HCT116 (cell line): Measurements from ENCODE around the gene DOCK1. TPM values are rescaled to one million over a fixed set of nuclear protein-coding genes. Genes with fewer than 3 reads are reported as not detected.

Experiments used
- ATAC-seq: fragments of 200-7000 bp; cut with Tn5 transposase; 2 replicates; pipeline ENCODE4 v1.9.1; 2020; ENCODE audit warnings: mild to moderate bottlenecking, moderate library complexity
- BruUV-seq: library from RNA; stranded (reverse); fragments of 400-500 nt; replicated peaks from 2 replicates; lab custom pipeline; 2021; lab: Mats Ljungman, UMichigan
- CTCF ChIA-PET: fragments of 300-600 bp; sonication (Branson Sonifier 250); formaldehyde crosslinking; loops from one replicate; lab custom pipeline; 2021; ENCODE audit warnings: antibody characterized with exemption; lab: Charles Lee
- POLR2A ChIA-PET: fragments of 300-600, 350-600 bp; sonication (Branson Sonifier 250); formaldehyde crosslinking; loops from one replicate; lab custom pipeline; 2021; ENCODE audit warnings: antibody characterized with exemption; lab: Charles Lee
- RAD21 ChIA-PET, 2 experiments: fragments of 300-600 bp; sonication (Branson Sonifier 250); formaldehyde crosslinking; loops; one replicate each; lab custom pipeline; 2023; ENCODE audit warnings: low total read pairs in 2 of 2; ENCODE audit not compliant: uncharacterized antibody in 2 of 2, unreplicated experiment in 2 of 2, low non-redundant PET in 1 of 2; lab: Charles Lee
- DNase-seq: peaks from one replicate; pipeline ENCODE4 v3.0.0-alpha.2; 2010; ENCODE audit warnings: low read depth, low spot score
- H2AFZ ChIP-seq: fragments of 200-600 bp; shearing (Covaris generic), sonication (generic); 2 replicates; pipeline ENCODE4 v1.6.1; 2017; ENCODE audit warnings: low read depth, mixed run types, mixed read lengths, antibody characterized with exemption, low read length; ENCODE audit not compliant: poor library complexity, severe bottlenecking
- H3K27ac ChIP-seq: 2 replicates; pipeline ENCODE4 v1.5.1; 2012; ENCODE audit warnings: low read depth, low read length
- H3K27me3 ChIP-seq: fragments of 200-600 bp; sonication (generic); 2 replicates; pipeline ENCODE4 v1.6.1; 2016; ENCODE audit warnings: mixed run types, low read length, mixed read lengths; ENCODE audit not compliant: insufficient read depth
- H3K36me3 ChIP-seq, 2 experiments: fragments of 200-500 bp in 1 of 2; fragments of 200-600 bp in 1 of 2; sonication (Bioruptor generic) in 1 of 2; sonication (generic) in 1 of 2; 2 replicates each; pipeline versions ENCODE4 v1.5.1 to v1.6.1; 2014 to 2016; ENCODE audit warnings: low read length in 2 of 2, inconsistent platforms in 1 of 2, mixed read lengths in 1 of 2, mixed run types in 1 of 2; ENCODE audit not compliant: insufficient read depth in 2 of 2, control insufficient read depth in 1 of 2
- H3K4me1 ChIP-seq, 2 experiments: fragments of 200-600 bp in 1 of 2; sonication (generic) in 1 of 2; 2 replicates each; pipeline versions ENCODE4 v1.5.1 to v1.6.1; 2012 to 2017; ENCODE audit warnings: low read length in 2 of 2, inconsistent platforms in 1 of 2, mild to moderate bottlenecking in 1 of 2, mixed read lengths in 1 of 2, mixed run types in 1 of 2, moderate library complexity in 1 of 2; ENCODE audit not compliant: insufficient read depth in 2 of 2, control insufficient read depth in 1 of 2
- H3K4me2 ChIP-seq: fragments of 200-600 bp; sonication (generic); 2 replicates; pipeline ENCODE4 v1.6.1; 2017; ENCODE audit warnings: mixed run types, low read length, mixed read lengths
- H3K4me3 ChIP-seq, 2 experiments: fragments of 200-600 bp in 1 of 2; sonication (generic) in 1 of 2; replicated peaks in 1 of 2; 2 replicates each; pipeline ENCODE4 v1.5.1; 2011 to 2016; ENCODE audit warnings: low read length in 2 of 2, control low read depth in 1 of 2, low read depth in 1 of 2, mild to moderate bottlenecking in 1 of 2, mixed read lengths in 1 of 2, mixed run types in 1 of 2
- H3K79me2 ChIP-seq: fragments of 200-600 bp; sonication (generic); 2 replicates; pipeline ENCODE4 v1.6.1; 2017; ENCODE audit warnings: mild to moderate bottlenecking, mixed run types, low read length, moderate library complexity, mixed read lengths; ENCODE audit not compliant: insufficient read depth
- H3K9ac ChIP-seq: fragments of 200-600 bp; sonication (generic); 2 replicates; pipeline ENCODE4 v1.6.1; 2016; ENCODE audit warnings: low read length, mixed read lengths
- H3K9me2 ChIP-seq: fragments of 200-600 bp; sonication (generic), shearing (Covaris generic); 2 replicates; pipeline ENCODE4 v1.6.1; 2017; ENCODE audit warnings: mixed run types, mild to moderate bottlenecking, moderate library complexity; ENCODE audit not compliant: insufficient read depth
- H3K9me3 ChIP-seq, 2 experiments: fragments of 200-500 bp in 1 of 2; fragments of 200-600 bp in 1 of 2; sonication (Bioruptor generic) in 1 of 2; sonication (generic) in 1 of 2; 2 replicates each; pipeline ENCODE4 v1.6.1; 2014 to 2017; ENCODE audit warnings: low read length in 2 of 2, mixed read lengths in 2 of 2, inconsistent platforms in 1 of 2, low read depth in 1 of 2, mild to moderate bottlenecking in 1 of 2, mixed run types in 1 of 2, moderate library complexity in 1 of 2; ENCODE audit not compliant: control insufficient read depth in 1 of 2, insufficient read depth in 1 of 2
- H4K20me1 ChIP-seq: fragments of 200-600 bp; sonication (generic), shearing (Covaris generic); 2 replicates; pipeline ENCODE4 v1.6.1; 2017; ENCODE audit warnings: mixed run types, mild to moderate bottlenecking, moderate library complexity; ENCODE audit not compliant: insufficient read depth
- CEBPB ChIP-seq: IDR thresholded peaks from 2 replicates; pipeline ENCODE4 v1.6.1; 2012; ENCODE audit warnings: low read depth
- EZH2phosphoT487 ChIP-seq: fragments of 200-600 bp; IDR thresholded peaks from 2 replicates; pipeline ENCODE4 v1.6.1; 2018; ENCODE audit warnings: antibody characterized with exemption, borderline replicate concordance
- POLR2AphosphoS5 ChIP-seq: IDR thresholded peaks from 2 replicates; pipeline ENCODE4 v1.6.1; 2011; ENCODE audit warnings: mild to moderate bottlenecking, low read depth, low read length, moderate library complexity
- REST ChIP-seq: IDR thresholded peaks from 2 replicates; pipeline ENCODE4 v1.6.1; 2012; ENCODE audit warnings: low read depth
- SP1 ChIP-seq: IDR thresholded peaks from 2 replicates; pipeline ENCODE4 v1.6.1; 2012; ENCODE audit warnings: low read depth
- SRF ChIP-seq: IDR thresholded peaks from 2 replicates; pipeline ENCODE4 v1.6.1; 2012; ENCODE audit warnings: low read depth
- YY1 ChIP-seq: IDR thresholded peaks from 2 replicates; pipeline ENCODE4 v1.6.1; 2011; ENCODE audit warnings: low read length, low read depth, moderate library complexity, mild to moderate bottlenecking; ENCODE audit not compliant: insufficient replicate concordance; ENCODE audit errors: extremely low read depth
- intact Hi-C: fragments of 100-400 bp; cut with micrococcal nuclease; formaldehyde crosslinking; loops from 2 replicates; pipeline ENCODE4 v1.10.0; 2022
- total RNA-seq: library from RNA; stranded (reverse); gene quantifications from one replicate; pipeline ENCODE4 v1.2.1, GENCODE V29; 2021; ENCODE audit not compliant: unreplicated experiment

The DOCK1 gene
- total RNA-seq, 1 experiment from 2014 or later = 46.5 TPM

- TF ChIP-seq CEBPB = peak; percentile 2; the same call in 1 of the 2 replicates
- no peak for TF ChIP-seq SRF
- H3K4me1 ChIP-seq = no peaks in the 10 kb centered on the region
- H4K20me1 ChIP-seq = no peaks in the 10 kb centered on the region
- H3K27me3 ChIP-seq = no peaks in the 10 kb centered on the region
- no peak overlapping the region for H3K4me2 ChIP-seq
- no peak for DNase-seq
- no peaks in the 10 kb centered on the region for H3K36me3 ChIP-seq
- no peaks in the 10 kb centered on the region for H3K9me3 ChIP-seq
- no peaks in the 10 kb centered on the region for H3K79me2 ChIP-seq
- CTCF ChIA-PET = interaction anchor here (1.0 kb wide), 1 partner anchor 9 kb away, joined by 3 read pairs; no protein-coding TSS in a partner anchor
- no peak overlapping the region for H2AFZ ChIP-seq
- no peaks in the 10 kb centered on the region for H3K9me2 ChIP-seq
- intact Hi-C loops = no loop called here
- no TSS peak for BruUV-seq
- no peak overlapping the region for H3K27ac ChIP-seq
- H3K4me3 ChIP-seq = no peak overlapping the region
- RAD21 ChIA-PET = no interaction called here
- no peak for ATAC-seq
- H3K9ac ChIP-seq = no peak overlapping the region
- POLR2A ChIA-PET = no interaction called here
These were observed 297.8 kb downstream of the DOCK1 start for GRCh38 chr10:127203067-127203466.

GRCh38 chr10:127207081-127207480 lies 301.9 kb downstream of the DOCK1 start:
- Histone ChIP-seq H3K79me2 (no peaks in the 10 kb centered on the region), H3K27ac (no peak overlapping the region), H4K20me1 (no peaks in the 10 kb centered on the region), H3K9me3 (no peaks in the 10 kb centered on the region), H3K4me3 (no peak overlapping the region), H2AFZ (no peak overlapping the region), H3K27me3 (no peaks in the 10 kb centered on the region), H3K36me3 (no peaks in the 10 kb centered on the region), H3K9me2 (no peaks in the 10 kb centered on the region), H3K4me2 (no peak overlapping the region), H3K9ac (no peak overlapping the region), H3K4me1 (no peaks in the 10 kb centered on the region)
- BruUV-seq = no TSS peak
- ChIA-PET RAD21 (no interaction called here), CTCF (no interaction called here), POLR2A (no interaction called here)
- ATAC-seq (no peak), DNase-seq (no peak)
- TF ChIP-seq YY1 (no peak), POLR2AphosphoS5 (no peak), EZH2phosphoT487 (no peak), SP1 (no peak), REST (no peak)
- intact Hi-C loops = no loop called here
